Measurements from ENCODE around the gene LRRC3C. TPM values are rescaled to one million over a fixed set of nuclear protein-coding genes. Genes with fewer than 3 reads are reported as not detected.

The LRRC3C gene
- total RNA-seq, 1 donor from 2014 or later: not detected

GRCh38 chr17:39939588-39940419 lies 12.3 kb downstream of the LRRC3C start:
- Histone ChIP-seq H3K9ac (no peak overlapping the region), H3K79me2 (ENCODE audit: low read depth) (no peaks in the 10 kb centered on the region), H3K9me3 (ENCODE audit: low read depth) (no peaks in the 10 kb centered on the region), H2AFZ (replicated peaks) (peak overlapping the region; percentile 48), H3K4me1 (peaks cover 3% of the 10 kb centered on the region), H3K36me3 (no peaks in the 10 kb centered on the region), H3K4me3 (no peak overlapping the region), H3F3A (ENCODE audit: low read depth) (no peaks in the 10 kb centered on the region), H3K4me2 (no peak overlapping the region), H4K20me1 (ENCODE audit: low read depth) (no peaks in the 10 kb centered on the region), H3K27me3 (no peaks in the 10 kb centered on the region), H3K27ac (no peak overlapping the region)
- Mint-ChIP-seq H3K27me3 (ENCODE audit: insufficient read depth, low read depth) (peaks cover 5% of the 10 kb centered on the region), H3K4me1 (peaks cover 16% of the 10 kb centered on the region), H3K4me3 (no peak overlapping the region), H3K36me3 (no peaks in the 10 kb centered on the region), H3K9me3 (no peaks in the 10 kb centered on the region), H3K27ac (no peak overlapping the region)
- peak; percentile 58 for DNase-seq (ENCODE audit: low spot score)
- TF ChIP-seq EZH2 (IDR thresholded peaks at IDR 0.05): no peak
- TF ChIP-seq, protein P1, sequence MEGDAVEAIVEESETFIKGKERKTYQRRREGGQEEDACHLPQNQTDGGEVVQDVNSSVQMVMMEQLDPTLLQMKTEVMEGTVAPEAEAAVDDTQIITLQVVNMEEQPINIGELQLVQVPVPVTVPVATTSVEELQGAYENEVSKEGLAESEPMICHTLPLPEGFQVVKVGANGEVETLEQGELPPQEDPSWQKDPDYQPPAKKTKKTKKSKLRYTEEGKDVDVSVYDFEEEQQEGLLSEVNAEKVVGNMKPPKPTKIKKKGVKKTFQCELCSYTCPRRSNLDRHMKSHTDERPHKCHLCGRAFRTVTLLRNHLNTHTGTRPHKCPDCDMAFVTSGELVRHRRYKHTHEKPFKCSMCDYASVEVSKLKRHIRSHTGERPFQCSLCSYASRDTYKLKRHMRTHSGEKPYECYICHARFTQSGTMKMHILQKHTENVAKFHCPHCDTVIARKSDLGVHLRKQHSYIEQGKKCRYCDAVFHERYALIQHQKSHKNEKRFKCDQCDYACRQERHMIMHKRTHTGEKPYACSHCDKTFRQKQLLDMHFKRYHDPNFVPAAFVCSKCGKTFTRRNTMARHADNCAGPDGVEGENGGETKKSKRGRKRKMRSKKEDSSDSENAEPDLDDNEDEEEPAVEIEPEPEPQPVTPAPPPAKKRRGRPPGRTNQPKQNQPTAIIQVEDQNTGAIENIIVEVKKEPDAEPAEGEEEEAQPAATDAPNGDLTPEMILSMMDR (IDR thresholded peaks at IDR 0.05): peak; percentile 53

DNA sequence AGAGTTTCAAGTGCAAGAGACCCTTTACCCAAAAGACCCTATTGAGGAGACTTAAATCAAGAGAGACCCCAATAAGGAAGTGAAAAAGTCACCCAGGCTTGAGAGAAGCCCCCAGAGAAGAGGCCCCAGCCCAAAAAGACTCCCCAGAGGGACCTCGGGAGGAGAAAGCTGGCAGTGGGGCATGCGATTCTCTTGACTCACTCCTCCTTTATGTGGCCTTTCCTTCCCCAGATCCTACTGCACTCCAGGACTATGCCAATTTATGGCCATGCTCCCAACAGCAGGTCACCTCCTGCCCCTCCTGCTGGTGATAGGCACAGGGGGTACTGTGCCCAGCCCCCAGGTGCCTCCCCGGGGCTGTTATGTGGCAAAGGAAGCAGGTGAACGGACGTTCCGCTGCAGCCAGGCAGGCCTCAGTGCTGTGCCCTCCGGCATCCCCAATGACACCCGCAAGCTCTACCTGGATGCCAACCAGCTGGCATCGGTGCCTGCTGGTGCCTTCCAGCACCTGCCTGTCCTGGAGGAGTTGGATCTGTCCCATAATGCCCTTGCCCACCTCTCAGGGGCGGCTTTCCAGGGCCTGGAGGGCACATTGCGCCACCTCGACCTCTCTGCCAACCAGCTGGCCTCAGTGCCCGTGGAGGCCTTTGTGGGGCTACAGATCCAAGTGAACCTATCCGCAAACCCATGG lies 16.3 kb downstream of the LRRC3C start:
- H3K27ac Mint-ChIP-seq: no peak overlapping the region

DNA sequence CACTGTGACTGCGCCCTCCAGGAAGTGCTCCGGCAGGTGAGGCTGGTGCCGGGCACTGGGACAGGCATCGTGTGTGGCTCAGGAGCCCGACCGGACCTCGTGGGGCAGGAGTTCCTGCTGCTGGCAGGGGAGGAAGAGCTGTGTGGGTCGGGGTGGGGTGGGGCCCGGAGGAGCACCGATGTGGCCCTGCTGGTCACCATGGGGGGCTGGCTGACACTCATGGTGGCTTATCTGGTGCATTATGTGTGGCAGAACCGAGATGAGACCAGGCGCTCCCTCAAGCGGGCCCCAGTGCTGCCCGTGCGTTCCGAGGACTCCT lies 16.8 kb downstream of the LRRC3C start:
- Mint-ChIP-seq H3K9me3 (no peaks in the 10 kb centered on the region), H3K27ac (no peak overlapping the region), H3K4me1 (peaks cover 14% of the 10 kb centered on the region), H3K27me3 (ENCODE audit: insufficient read depth, low read depth) (peaks cover 12% of the 10 kb centered on the region), H3K4me3 (no peak overlapping the region), H3K36me3 (no peaks in the 10 kb centered on the region)
- Histone ChIP-seq H3K4me1 (peaks cover 3% of the 10 kb centered on the region), H3F3A (ENCODE audit: low read depth) (no peaks in the 10 kb centered on the region), H3K4me3 (no peak overlapping the region), H3K27me3 (no peaks in the 10 kb centered on the region), H3K4me2 (no peak overlapping the region), H3K9ac (no peak overlapping the region), H3K79me2 (ENCODE audit: low read depth) (no peaks in the 10 kb centered on the region), H4K20me1 (ENCODE audit: low read depth) (no peaks in the 10 kb centered on the region), H3K27ac (no peak overlapping the region), H3K36me3 (no peaks in the 10 kb centered on the region), H3K9me3 (ENCODE audit: low read depth) (no peaks in the 10 kb centered on the region), H2AFZ (replicated peaks) (no peak overlapping the region)
- no peak for DNase-seq (ENCODE audit: low spot score)
- TF ChIP-seq EZH2phosphoT487 (IDR thresholded peaks at IDR 0.05) (no peak), EZH2 (IDR thresholded peaks at IDR 0.05) (no peak)
- TF ChIP-seq, protein P1 (IDR thresholded peaks at IDR 0.05): no peak

More for the DNA sequence above, 16.3 kb downstream of the LRRC3C start:
- TF ChIP-seq EZH2phosphoT487 (IDR thresholded peaks at IDR 0.05): no peak
- TF ChIP-seq EZH2 (IDR thresholded peaks at IDR 0.05): no peak
- TF ChIP-seq, protein P1 (IDR thresholded peaks at IDR 0.05): no peak
- no peak for DNase-seq (ENCODE audit: low spot score)
- Mint-ChIP-seq H3K36me3 (no peaks in the 10 kb centered on the region), H3K9me3 (no peaks in the 10 kb centered on the region), H3K4me1 (peaks cover 19% of the 10 kb centered on the region), H3K4me3 (no peak overlapping the region), H3K27me3 (ENCODE audit: insufficient read depth, low read depth) (peaks cover 12% of the 10 kb centered on the region)
- H2AFZ ChIP-seq (replicated peaks): no peak overlapping the region
- H3K27ac ChIP-seq: no peak overlapping the region
- H3F3A ChIP-seq (ENCODE audit: low read depth): no peaks in the 10 kb centered on the region
- H3K4me3 ChIP-seq: no peak overlapping the region
- H3K27me3 ChIP-seq: no peaks in the 10 kb centered on the region
- no peak overlapping the region for H3K9ac ChIP-seq
- no peaks in the 10 kb centered on the region for H3K79me2 ChIP-seq (ENCODE audit: low read depth)
- H3K9me3 ChIP-seq (ENCODE audit: low read depth): no peaks in the 10 kb centered on the region
- H3K36me3 ChIP-seq: no peaks in the 10 kb centered on the region
- H3K4me1 ChIP-seq: peaks cover 3% of the 10 kb centered on the region
- no peaks in the 10 kb centered on the region for H4K20me1 ChIP-seq (ENCODE audit: low read depth)
- no peak overlapping the region for H3K4me2 ChIP-seq

All from neural progenitor cell (in vitro differentiated cells).